PC-3 (cell line): ENCODE measurements around the gene CTNNBIP1.
A peak's percentile ranks its signal among the peaks of the same experiment; 100 is the strongest.

Experiments
- EZH2 ChIP-seq: fragments of 300-600 bp; sonication (generic); IDR thresholded peaks from one replicate; pipeline ENCODE4 v1.6.1; 2017; ENCODE audit warnings: antibody characterized with exemption, mild to moderate bottlenecking, low read length; ENCODE audit not compliant: unreplicated experiment
- EZH2phosphoT487 ChIP-seq: fragments of 300-600 bp; sonication (generic); IDR thresholded peaks from 2 replicates; pipeline ENCODE4 v1.6.1; 2018; ENCODE audit warnings: mild to moderate bottlenecking, antibody characterized with exemption, low read length, borderline replicate concordance
- TF ChIP-seq, protein P1 (sequence below): fragments of 300-600 bp; sonication (generic); conservative IDR thresholded peaks from 2 replicates; pipeline ENCODE4 v1.5.1; 2017; ENCODE audit warnings: antibody characterized with exemption, low read depth, mild to moderate bottlenecking, low read length

DNA sequence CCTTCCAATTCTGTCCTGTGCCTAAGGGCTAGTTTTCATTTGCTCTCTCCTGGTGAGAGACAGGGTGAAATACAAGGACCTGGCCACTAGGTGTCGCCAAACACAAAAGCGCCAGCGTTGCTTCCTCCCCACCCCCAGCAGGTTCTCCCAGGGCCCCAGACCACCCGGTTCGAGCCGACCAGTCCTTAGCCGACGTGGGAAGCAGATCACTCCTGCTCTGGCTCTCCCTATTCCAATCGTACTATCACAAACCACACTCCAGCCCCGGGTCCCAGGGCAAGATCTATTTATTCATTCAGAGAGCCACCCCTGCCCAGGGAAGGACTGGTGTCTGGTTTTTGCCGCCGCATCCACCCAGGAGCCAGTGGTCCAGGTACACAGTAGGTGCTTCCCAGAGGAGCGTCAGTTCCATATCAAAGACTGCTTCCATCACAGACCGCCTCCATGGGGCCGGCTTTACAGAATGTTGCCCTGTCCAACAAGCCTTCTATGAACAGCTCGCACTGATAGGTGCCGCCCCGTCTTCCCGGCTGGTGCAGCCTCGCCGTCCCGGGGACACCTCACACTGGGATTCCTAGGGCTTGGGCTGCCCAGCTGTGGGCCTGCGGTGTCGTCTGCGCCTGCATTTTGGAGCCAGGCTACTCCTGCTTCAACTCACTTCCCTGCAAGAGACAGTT is 35.0 kb downstream of the CTNNBIP1 start:
- TF ChIP-seq, protein P1, sequence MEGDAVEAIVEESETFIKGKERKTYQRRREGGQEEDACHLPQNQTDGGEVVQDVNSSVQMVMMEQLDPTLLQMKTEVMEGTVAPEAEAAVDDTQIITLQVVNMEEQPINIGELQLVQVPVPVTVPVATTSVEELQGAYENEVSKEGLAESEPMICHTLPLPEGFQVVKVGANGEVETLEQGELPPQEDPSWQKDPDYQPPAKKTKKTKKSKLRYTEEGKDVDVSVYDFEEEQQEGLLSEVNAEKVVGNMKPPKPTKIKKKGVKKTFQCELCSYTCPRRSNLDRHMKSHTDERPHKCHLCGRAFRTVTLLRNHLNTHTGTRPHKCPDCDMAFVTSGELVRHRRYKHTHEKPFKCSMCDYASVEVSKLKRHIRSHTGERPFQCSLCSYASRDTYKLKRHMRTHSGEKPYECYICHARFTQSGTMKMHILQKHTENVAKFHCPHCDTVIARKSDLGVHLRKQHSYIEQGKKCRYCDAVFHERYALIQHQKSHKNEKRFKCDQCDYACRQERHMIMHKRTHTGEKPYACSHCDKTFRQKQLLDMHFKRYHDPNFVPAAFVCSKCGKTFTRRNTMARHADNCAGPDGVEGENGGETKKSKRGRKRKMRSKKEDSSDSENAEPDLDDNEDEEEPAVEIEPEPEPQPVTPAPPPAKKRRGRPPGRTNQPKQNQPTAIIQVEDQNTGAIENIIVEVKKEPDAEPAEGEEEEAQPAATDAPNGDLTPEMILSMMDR: peak; percentile 95
- TF ChIP-seq EZH2 (no peak), EZH2phosphoT487 (no peak)
